NCI-H1417 treated with DMSO at 0.1 percent for 48 hours (cell line): ENCODE measurements around the gene SIAH3.
"Not testable (repeated sequence)": the region's sequence is repeated elsewhere in the genome, so short reads cannot be mapped to it uniquely, and the experiment has no call there.

ENCODE experiments used
- DNase-seq: peaks from one replicate; lab custom pipeline; 2025; lab: John Stamatoyannopoulos, UW

Gene SIAH3

GRCh38 chr13:45783346-45784043 is 68.1 kb downstream of the SIAH3 start:
- no peak for DNase-seq

- no peak for DNase-seq
Measured at GRCh38 chr13:45782327-45783045, 69.1 kb downstream of the SIAH3 start.

- DNase-seq, result peak; percentile 59
Measured at GRCh38 chr13:45781553-45782326, 69.8 kb downstream of the SIAH3 start.

GRCh38 chr13:45779901-45780300 is 71.7 kb downstream of the SIAH3 start:
- no peak for DNase-seq

GRCh38 chr13:45778882-45779281 is 72.7 kb downstream of the SIAH3 start:
- DNase-seq, result no peak

GRCh38 chr13:45776748-45777147 is 74.8 kb downstream of the SIAH3 start:
- no peak for DNase-seq

- DNase-seq, result no peak
Measured at GRCh38 chr13:45775401-45775963, 76.1 kb downstream of the SIAH3 start.

GRCh38 chr13:45773944-45774343 is 77.6 kb downstream of the SIAH3 start:
- no peak for DNase-seq

- no peak for DNase-seq
Measured at GRCh38 chr13:45773236-45773635, 78.3 kb downstream of the SIAH3 start.

- no peak for DNase-seq
Measured at GRCh38 chr13:45770886-45771285, 80.7 kb downstream of the SIAH3 start.

- no peak for DNase-seq
Measured at GRCh38 chr13:45768656-45769479, 82.7 kb downstream of the SIAH3 start.

GRCh38 chr13:45765464-45765863 is 86.1 kb downstream of the SIAH3 start:
- DNase-seq, result no peak

GRCh38 chr13:45763419-45763818 is 88.1 kb downstream of the SIAH3 start:
- no peak for DNase-seq

GRCh38 chr13:45757589-45757988 is 94.0 kb downstream of the SIAH3 start:
- not testable (repeated sequence) for DNase-seq

GRCh38 chr13:45756498-45756897 is 95.1 kb downstream of the SIAH3 start:
- DNase-seq, result not testable (repeated sequence)

GRCh38 chr13:45752510-45752909 is 99.0 kb downstream of the SIAH3 start:
- no peak for DNase-seq

- DNase-seq, result no peak
Measured at GRCh38 chr13:45751885-45752284, 99.7 kb downstream of the SIAH3 start.

- no peak for DNase-seq
Measured at GRCh38 chr13:45750566-45750965, 101.0 kb downstream of the SIAH3 start.

GRCh38 chr13:45748941-45749759 is 102.4 kb downstream of the SIAH3 start:
- no peak for DNase-seq

- no peak for DNase-seq
Measured at GRCh38 chr13:45747071-45747470, 104.5 kb downstream of the SIAH3 start.

- no peak for DNase-seq
Measured at GRCh38 chr13:45744979-45745378, 106.6 kb downstream of the SIAH3 start.
